HG02588 (cell line): ENCODE data around the gene CHMP2A.
"Not testable (repeated sequence)": the region's sequence is repeated elsewhere in the genome, so short reads cannot be mapped to it uniquely, and the experiment has no call there.

Source experiments
- ATAC-seq: cut with Tn5 transposase; IDR thresholded peaks from one replicate; pipeline ENCODE4 v1.9.1; 2021; ENCODE audit warnings: mild to moderate bottlenecking, moderate library complexity; ENCODE audit not compliant: unreplicated experiment

The CHMP2A gene

DNA sequence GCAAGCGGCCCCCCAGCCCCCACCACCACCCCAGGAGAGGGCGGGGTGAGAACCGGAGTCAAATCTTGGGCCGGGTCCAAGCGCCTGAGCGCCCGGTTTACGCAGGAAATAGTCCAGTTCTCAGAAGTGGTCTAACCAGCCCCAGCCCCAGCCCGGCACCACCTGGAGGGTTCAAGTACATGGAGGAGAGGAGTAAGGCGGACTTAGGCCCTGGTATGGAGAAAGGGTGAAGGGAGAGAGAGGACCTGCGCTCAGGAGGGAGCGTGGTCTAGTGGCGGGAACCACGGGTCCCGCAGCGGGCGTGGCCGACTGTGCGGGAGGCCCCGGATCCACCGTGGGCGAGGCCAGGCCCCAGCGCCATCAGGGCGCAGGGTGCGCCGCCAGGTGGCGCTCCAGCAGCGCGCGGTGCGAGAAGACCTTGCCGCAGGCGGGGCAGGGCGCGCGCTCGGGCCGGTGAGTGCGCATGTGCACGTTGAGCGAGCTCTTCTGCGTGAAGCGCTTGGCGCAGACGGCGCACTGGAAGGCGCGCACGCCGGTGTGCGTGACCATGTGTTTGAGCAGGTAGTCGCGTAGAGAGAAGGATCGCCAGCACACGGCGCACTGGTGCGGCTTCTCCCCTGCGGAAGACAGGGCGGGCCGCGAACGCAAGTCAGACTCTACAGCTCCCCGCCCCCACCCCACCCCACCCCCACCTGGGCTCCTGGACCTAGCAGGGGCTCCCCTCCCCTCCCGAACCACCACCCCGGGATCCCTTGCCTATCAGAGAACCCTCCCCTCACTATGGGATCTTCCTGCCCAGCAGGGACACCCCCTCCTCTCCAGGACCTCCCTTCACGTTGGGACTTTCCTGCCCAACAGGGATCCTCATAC is 41.0 kb downstream of the CHMP2A start:
- ATAC-seq, result peak; percentile 68

GRCh38 chr19:58513213-58513693 is 41.7 kb downstream of the CHMP2A start:
- no peak for ATAC-seq

DNA sequence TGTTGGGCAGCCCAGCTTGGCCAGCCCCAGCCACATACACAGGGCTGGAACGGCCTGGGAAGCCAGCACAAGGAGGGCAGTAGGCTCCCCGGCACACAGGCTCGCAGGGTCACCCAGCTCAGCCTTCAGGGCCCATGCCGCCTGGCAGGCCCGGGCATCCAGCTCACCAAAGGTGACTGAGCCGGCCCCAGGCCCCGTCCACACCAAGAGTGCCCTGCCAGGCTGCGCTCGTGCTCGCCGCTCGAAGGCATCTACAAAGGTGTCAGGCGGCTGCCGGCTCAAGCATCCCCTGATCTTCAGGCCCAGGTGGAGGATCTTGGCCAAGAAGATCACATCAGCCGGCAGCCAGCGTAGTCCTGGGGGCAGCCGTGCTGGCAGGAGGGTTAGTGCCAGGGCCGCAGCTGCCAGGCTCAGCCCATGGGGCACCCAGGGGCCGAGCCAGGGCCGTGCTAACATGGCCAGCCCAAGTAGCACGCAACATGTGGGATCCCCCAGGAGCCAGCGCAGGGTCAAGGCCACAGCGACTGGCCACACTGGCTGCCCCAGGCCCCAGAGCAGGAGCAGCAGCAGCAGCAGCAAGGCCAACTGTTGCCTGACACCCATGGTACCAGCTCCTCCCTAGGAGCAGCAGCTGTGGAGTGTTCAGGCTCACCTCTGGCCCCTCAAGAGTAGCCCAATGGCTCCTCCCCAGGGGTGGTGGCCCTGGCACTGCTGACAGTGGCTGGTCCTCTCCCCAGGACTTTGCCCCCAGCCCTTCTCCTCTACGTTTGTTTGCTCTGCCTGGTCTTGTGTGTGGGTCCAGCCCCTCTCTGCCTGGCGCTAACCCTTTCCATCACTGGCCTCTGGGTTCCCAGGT is 43.3 kb downstream of the CHMP2A start, which contains the start of gene SLC27A5:
Gene SLC27A5, minus strand, starts transcription at position 640 of the 856 bp plus-strand sequence. Its CDS starts 37 bp downstream, at position 603.
- ATAC-seq, result no peak

DNA sequence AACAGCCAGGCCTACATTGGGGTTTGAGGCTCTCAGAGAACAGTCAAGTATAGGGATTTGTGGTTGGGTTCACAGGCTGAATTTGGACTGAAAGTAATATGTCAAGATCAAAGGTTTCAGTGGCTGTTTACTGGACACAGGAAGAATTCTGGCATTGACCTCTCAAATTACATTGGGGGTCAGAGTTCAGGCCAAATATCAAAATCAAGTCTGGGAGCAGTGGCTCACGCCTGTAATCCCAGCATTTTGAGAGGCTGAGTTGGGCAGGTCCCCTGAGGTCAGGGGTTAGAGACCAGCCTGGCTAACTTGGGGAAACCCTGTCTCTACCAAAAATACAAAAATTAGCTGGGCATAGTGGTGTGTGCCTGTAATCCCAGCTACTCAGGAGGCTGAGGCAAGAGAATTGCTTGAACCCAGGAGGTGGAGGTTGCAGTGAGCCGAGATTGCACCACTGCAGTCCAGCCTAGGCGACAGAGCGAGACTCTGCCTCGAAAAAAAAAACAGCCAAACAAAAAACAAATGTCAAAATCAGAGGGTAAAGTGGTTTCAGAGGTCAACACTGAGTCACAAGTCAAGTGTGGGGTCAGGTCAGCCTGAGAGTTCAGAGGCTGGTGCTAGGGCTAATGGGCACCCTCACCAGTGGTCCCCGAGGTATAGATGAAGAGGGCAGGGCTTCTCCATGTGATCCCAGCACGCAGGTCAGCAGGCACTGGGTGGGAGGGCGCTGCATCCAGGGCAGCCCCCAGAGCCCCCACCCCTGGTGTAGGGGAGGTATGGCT is 44.6 kb downstream of the CHMP2A start:
- no peak for ATAC-seq

DNA sequence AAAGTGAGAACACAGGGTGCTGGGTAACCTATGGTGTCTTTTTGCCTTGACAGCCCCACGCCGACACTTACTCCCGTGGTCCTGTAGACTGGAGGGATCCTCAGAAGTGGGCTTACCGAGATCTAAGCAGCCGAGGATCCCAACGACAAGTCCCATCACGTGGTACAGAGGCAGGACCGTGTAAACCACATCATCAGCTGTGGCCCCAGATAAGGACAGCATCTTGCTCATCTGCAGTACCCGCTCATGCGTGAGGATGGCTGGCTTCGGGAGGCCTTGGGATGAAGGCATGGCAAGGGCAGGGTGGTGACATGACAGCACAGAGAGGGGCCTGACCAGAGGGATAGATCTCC is 45.2 kb downstream of the CHMP2A start:
- no peak for ATAC-seq

DNA sequence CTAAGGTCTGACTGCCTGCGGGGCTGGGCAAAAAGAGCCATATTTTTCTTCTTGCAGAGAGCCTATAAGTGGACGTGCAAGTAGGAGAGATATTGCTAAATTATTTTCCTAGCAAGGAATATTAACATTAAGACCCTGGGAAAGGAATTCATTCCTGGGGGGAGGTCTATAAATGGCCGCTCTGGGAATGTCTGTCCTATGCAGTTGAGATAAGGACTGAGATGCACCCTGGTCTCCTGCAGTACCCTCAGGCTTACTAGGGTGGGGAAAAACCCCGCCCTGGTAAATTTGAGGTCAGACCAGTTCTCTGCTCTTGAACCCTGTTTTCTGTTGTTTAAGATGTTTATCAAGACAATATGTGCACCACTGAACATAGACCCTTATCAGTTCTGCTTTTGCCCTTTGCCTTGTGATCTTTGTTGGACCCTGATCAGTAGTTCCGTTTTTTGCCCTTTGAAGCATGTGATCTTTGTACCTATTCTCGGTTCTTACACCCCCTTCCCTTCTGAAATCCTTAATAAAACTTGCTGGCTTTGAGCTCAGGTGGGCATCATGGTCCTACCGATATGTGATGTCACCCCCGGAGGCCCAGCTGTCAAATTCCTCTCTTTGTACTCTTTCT is 47.2 kb downstream of the CHMP2A start:
- not testable (repeated sequence) for ATAC-seq
